NT2/D1 (cell line): ENCODE results near the gene AP5S1.

Source experiments
- YY1 ChIP-seq: IDR thresholded peaks from 2 replicates; pipeline ENCODE4 v1.6.1; 2011; ENCODE audit not compliant: insufficient read length, insufficient read depth
- ZNF274 ChIP-seq: IDR thresholded peaks from 2 replicates; pipeline ENCODE4 v1.6.1; 2011; ENCODE audit warnings: mild to moderate bottlenecking, low read depth, low read length

DNA sequence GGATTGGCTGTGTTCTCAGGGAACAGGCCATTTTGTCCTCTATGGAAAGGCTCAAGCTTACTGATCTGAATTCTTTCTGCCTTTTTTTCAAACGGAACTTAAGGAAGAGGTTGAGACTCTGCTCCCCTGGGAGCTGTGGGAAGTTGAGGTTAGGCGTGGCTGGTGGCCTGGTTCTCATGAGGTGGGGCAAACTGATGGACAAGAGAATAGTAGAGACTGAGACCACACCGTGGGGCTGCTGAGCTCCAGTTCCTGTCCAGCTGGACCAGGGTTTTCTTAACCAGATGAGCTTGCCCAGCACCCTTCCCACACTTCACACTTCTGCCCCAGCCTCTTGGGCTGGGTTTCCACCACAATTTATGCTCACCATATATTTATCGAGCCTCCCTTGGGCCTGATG is 6.1 kb downstream of the AP5S1 start:
- TF ChIP-seq ZNF274 (no peak), YY1 (no peak)
